ENCODE measurements around the gene MRPL14. TPM values are rescaled to one million over a fixed set of nuclear protein-coding genes. Genes with fewer than 3 reads are reported as not detected.

The MRPL14 gene
- total RNA-seq, 1 donor from 2014 or later: 61.8 TPM

DNA sequence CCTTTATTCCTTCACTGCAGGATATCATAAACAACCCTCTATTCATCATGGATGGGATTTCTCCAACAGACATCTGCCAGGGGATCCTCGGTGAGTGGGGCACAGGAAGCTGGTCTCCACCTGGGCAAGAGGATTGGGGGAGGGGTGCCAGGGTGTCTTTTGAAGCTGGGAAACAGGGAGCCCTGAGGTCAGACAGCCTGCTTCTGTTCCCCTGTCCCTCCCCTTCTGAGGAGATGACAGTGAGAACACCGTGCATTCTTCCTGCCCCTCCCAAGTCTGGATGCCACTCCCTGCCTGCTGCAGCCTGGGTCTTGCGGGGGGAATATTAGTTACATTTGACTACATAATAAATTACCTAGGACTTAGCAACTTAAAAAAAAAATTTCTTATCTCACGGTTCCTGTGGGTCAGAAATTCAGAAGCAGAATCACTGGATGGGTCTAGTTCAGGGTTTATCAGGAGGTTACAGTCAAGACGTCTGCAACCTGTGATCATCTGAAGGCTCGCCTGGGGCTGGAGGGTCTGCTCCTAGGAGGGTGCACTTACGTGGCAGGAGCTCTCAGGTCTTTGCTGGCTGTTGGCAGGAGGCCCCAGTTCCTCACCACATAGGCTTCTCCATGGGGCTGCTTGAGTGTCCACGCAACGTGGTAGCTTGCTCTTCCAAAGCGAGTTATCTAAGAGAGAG is 42.8 kb upstream of the MRPL14 start:
- Histone ChIP-seq H3K4me1 (peaks cover 0 to 3% of the 10 kb centered on the region in 2 donors), H3K36me3 (no peaks in the 10 kb centered on the region), H3K9me3 (no peaks in the 10 kb centered on the region), H3K27me3 (no peaks in the 10 kb centered on the region), H3K4me3 (no peak overlapping the region), H3K27ac (no peak overlapping the region)
- intact Hi-C loops (cut with DNase I): loop anchor here (2.0 kb wide), 1 partner anchor 167 kb away; no protein-coding TSS in a partner anchor
- TF ChIP-seq, protein P1, sequence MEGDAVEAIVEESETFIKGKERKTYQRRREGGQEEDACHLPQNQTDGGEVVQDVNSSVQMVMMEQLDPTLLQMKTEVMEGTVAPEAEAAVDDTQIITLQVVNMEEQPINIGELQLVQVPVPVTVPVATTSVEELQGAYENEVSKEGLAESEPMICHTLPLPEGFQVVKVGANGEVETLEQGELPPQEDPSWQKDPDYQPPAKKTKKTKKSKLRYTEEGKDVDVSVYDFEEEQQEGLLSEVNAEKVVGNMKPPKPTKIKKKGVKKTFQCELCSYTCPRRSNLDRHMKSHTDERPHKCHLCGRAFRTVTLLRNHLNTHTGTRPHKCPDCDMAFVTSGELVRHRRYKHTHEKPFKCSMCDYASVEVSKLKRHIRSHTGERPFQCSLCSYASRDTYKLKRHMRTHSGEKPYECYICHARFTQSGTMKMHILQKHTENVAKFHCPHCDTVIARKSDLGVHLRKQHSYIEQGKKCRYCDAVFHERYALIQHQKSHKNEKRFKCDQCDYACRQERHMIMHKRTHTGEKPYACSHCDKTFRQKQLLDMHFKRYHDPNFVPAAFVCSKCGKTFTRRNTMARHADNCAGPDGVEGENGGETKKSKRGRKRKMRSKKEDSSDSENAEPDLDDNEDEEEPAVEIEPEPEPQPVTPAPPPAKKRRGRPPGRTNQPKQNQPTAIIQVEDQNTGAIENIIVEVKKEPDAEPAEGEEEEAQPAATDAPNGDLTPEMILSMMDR (IDR thresholded peaks at IDR 0.05): no peak
- no peak for DNase-seq (ENCODE audit: low spot score in 2 of 2)

DNA sequence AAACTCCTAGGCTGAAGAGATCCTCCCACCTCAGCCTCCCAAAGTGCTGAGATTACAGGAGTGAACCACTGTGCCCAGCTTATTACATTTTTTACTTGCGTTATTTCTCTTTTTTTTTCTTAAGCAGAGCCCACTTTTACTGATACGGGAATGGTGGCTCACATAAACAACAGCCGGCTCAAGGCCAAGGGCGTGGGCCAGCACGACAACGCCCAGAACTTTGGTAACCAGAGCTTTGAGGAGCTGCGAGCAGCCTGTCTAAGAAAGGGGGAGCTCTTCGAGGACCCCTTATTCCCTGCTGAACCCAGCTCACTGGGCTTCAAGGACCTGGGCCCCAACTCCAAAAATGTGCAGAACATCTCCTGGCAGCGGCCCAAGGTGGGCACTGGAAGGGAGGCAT is 41.9 kb upstream of the MRPL14 start:
- TF ChIP-seq, protein P1 (IDR thresholded peaks at IDR 0.05): no peak
- intact Hi-C loops (cut with DNase I): loop anchor here (2.0 kb wide), 1 partner anchor 168 kb away; no protein-coding TSS in a partner anchor
- no peak for DNase-seq (ENCODE audit: low spot score in 2 of 2)
- Histone ChIP-seq H3K9me3 (no peaks in the 10 kb centered on the region), H3K36me3 (no peaks in the 10 kb centered on the region), H3K27me3 (no peaks in the 10 kb centered on the region), H3K4me3 (no peak overlapping the region), H3K27ac (no peak overlapping the region), H3K4me1 (peaks cover 0 to 3% of the 10 kb centered on the region in 2 donors)

DNA sequence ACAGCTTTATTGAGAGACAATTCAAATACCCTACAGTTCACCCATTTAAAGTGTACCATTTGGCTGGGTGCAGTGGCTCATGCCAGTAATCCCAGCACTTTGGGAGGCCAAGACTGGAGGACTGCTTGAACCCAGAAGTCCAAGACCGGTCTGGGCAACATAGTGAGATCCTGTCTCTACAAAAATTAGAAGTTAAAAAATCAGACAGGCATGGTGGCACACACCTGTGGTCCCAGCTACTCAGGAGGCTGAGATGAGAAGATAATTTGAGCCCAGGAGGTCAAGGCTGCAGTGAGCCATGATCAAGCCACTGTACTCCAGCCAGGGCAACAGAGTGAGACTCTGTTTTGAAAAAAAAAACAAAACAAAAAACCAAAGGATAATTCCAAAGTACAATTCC is 40.3 kb upstream of the MRPL14 start:
- no peak overlapping the region for H3K4me3 ChIP-seq
- H3K9me3 ChIP-seq: no peaks in the 10 kb centered on the region
- no peak overlapping the region for H3K27ac ChIP-seq
- intact Hi-C loops (cut with DNase I): no loop called here
- H3K36me3 ChIP-seq: no peaks in the 10 kb centered on the region
- no peaks in the 10 kb centered on the region for H3K27me3 ChIP-seq
- TF ChIP-seq, protein P1 (IDR thresholded peaks at IDR 0.05): no peak
- no peaks in the 10 kb centered on the region for H3K4me1 ChIP-seq
- no peak for DNase-seq (ENCODE audit: low spot score in 2 of 2)

DNA sequence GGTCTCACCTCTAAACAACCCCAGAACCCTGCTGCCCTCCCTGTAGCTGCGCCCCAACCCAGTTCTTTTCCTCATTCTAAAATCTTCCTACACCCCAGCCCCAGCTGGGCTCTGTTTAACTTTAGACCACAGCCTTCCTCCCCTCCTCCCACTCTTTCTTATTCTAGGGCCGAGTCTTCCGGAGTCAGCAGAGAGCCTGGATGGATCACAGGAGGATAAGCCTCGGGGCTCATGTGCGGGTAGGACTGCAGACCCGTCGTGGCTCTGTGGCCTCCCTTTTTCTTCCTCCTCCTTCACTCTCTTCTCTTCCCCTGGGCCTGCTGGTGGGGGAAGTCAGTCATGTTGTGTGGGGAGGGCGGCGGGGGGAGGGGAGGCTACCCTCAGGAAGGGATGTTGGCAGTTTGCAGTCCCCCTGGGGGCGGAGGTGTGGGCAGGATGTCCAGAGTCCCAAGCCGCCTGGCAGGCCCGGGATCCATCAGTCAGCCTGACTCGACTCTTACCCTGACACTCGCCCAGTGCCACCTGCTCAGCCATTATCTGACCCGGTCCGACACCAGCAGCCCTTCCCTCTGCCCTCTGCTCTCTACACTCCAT is 39.4 kb upstream of the MRPL14 start:
- DNase-seq (ENCODE audit: low spot score in 2 of 2): no peak
- Histone ChIP-seq H3K9me3 (no peaks in the 10 kb centered on the region), H3K4me1 (no peaks in the 10 kb centered on the region), H3K4me3 (no peak overlapping the region), H3K27me3 (no peaks in the 10 kb centered on the region), H3K36me3 (no peaks in the 10 kb centered on the region), H3K27ac (no peak overlapping the region)
- intact Hi-C loops (cut with DNase I): no loop called here
- TF ChIP-seq, protein P1 (IDR thresholded peaks at IDR 0.05): no peak

DNA sequence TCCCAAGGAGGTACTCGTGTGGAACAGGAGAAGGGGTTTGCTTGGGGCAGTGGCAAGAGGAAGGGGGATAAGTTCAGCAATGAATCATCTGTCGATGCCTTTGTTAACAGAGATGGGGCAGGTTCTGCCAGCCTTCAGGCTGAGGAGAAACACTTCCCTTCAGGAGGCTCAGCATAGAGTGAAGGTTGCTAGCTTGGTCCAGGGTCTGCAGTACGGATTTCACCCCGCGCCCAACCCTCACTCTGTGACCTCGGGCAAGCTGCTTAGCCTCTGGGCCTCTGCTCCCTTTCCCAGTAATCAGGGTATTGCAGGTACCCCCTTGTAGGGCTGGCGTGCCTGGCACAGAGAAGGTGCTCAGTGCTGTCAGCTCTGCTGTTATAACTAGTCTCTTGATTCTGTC is 38.9 kb upstream of the MRPL14 start:
- Histone ChIP-seq H3K36me3 (no peaks in the 10 kb centered on the region), H3K4me1 (no peaks in the 10 kb centered on the region), H3K4me3 (no peak overlapping the region), H3K27me3 (no peaks in the 10 kb centered on the region), H3K9me3 (no peaks in the 10 kb centered on the region), H3K27ac (no peak overlapping the region)
- intact Hi-C loops (cut with DNase I): no loop called here
- TF ChIP-seq, protein P1 (IDR thresholded peaks at IDR 0.05): no peak
- no peak for DNase-seq (ENCODE audit: low spot score in 2 of 2)
